Activated T-cell treated with anti-CD3 and anti-CD28 coated beads, Interleukin-2, amount 50 U/mL, for 24 hours (primary cell): ENCODE data around the gene NETO2.

Experiments
- DNase-seq: peaks from one replicate; pipeline ENCODE4 v3.0.0-alpha.2; 2020
- H3K27ac Mint-ChIP-seq: 2 replicates; pipeline ENCODE4 v1.8.0; 2020; ENCODE audit warnings: mild to moderate bottlenecking, mixed read lengths
- H3K27me3 Mint-ChIP-seq: 2 replicates; pipeline ENCODE4 v1.8.0; 2020; ENCODE audit warnings: mixed read lengths
- H3K36me3 Mint-ChIP-seq: 2 replicates; pipeline ENCODE4 v1.8.0; 2020; ENCODE audit warnings: low read depth, mixed read lengths
- H3K4me1 Mint-ChIP-seq: 2 replicates; pipeline ENCODE4 v1.8.0; 2020; ENCODE audit warnings: low read depth, mixed read lengths
- H3K4me3 Mint-ChIP-seq: 2 replicates; pipeline ENCODE4 v1.8.0; 2020; ENCODE audit warnings: mild to moderate bottlenecking, moderate library complexity, mixed read lengths
- H3K9me3 Mint-ChIP-seq: 2 replicates; pipeline ENCODE4 v1.8.0; 2020; ENCODE audit warnings: mixed read lengths

NETO2 gene

DNA sequence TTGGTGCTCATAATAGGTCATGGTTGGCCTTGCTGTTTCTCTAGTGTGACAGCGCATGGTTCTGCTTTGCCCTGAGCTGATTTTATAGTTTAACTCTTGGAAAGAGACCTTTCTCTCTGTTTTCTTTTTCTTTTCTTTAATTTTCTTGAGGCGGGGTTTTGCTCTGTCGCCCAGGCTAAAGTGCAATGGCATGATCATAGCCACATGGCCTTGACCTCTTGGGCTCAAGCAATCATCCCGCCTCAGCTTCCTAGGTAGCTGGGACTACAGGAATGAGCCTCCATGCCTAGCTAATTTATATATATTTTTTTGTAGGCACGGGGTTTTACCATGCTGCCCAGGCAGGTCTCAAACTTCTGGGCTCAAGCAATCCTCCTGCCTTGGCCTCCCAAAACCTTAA is 89.8 kb downstream of the NETO2 start:
- no peak overlapping the region for H3K27ac Mint-ChIP-seq
- no peak overlapping the region for H3K4me3 Mint-ChIP-seq
- H3K27me3 Mint-ChIP-seq = no peaks in the 10 kb centered on the region
- no peaks in the 10 kb centered on the region for H3K36me3 Mint-ChIP-seq
- no peaks in the 10 kb centered on the region for H3K4me1 Mint-ChIP-seq
- H3K9me3 Mint-ChIP-seq = no peaks in the 10 kb centered on the region
- DNase-seq = no peak

DNA sequence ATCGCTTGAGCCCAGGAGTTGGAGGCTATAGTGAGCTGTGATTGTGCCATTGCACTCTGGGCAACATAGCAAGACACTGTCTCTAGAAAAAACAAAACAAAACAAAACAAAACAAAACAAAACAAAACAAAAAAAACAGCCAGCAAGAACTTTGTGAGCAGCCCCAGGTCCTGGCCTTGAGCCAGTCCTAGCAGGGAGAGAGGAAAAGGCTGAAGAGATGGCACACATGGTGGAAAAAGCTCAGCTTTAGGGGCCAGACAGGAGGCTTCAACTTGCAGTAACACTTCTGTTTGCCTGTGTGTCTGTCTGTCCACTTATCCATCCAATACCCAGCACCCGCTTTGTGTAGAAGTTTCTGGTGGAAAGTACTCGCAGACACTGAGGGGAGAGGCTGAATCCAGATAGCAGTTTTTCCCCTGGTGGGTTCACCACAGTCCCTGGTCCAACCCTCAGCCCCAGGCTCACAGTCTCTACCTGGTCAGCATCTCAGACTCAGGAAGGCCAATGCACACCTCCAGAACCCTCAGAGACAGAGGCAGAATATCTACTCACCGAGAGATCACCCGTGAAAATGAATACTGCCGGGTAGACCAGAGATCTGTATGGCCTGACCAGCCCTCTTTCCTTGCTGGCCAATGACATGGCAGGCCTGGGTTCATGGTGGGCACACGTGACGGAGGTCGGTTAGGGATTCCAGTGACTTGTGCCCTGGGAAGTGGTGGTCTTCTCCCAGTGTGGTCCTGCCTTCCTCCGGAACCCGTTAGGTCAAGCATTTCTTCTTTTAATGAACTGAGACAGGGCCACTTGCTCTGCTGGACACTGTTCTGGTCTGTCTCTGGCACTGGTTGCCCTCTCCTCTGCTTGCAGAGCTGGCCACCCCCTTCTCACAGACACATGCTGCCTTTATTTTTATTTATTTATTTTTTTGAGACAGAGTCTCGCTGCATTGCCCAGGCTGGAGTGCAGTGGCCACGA is 90.8 kb downstream of the NETO2 start:
- Mint-ChIP-seq H3K27ac (no peak overlapping the region), H3K9me3 (no peaks in the 10 kb centered on the region), H3K4me3 (no peak overlapping the region), H3K36me3 (no peaks in the 10 kb centered on the region), H3K4me1 (no peaks in the 10 kb centered on the region), H3K27me3 (no peaks in the 10 kb centered on the region)
- no peak for DNase-seq

DNA sequence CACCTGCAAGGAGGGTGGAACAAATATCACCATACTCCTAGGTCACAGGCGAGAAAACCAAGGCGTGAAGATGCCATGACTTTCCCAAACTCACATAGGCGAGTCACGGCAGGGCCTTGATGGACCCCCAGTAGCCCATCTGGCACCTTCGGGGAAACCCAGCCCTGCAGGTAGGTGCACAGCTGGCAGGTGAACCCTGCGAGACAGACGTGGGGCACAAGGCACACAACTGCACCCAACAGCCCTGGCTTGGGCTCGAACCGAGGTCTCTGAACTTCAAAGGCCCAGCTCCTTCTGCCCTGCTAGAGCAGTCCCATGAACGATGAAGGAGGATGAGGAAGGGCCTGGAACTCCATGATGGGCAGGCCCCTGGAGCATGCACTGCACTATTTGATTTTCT is 92.7 kb downstream of the NETO2 start:
- Mint-ChIP-seq H3K9me3 (no peaks in the 10 kb centered on the region), H3K27me3 (no peaks in the 10 kb centered on the region), H3K36me3 (no peaks in the 10 kb centered on the region), H3K4me1 (peaks cover 1% of the 10 kb centered on the region), H3K4me3 (no peak overlapping the region), H3K27ac (no peak overlapping the region)
- DNase-seq = no peak

DNA sequence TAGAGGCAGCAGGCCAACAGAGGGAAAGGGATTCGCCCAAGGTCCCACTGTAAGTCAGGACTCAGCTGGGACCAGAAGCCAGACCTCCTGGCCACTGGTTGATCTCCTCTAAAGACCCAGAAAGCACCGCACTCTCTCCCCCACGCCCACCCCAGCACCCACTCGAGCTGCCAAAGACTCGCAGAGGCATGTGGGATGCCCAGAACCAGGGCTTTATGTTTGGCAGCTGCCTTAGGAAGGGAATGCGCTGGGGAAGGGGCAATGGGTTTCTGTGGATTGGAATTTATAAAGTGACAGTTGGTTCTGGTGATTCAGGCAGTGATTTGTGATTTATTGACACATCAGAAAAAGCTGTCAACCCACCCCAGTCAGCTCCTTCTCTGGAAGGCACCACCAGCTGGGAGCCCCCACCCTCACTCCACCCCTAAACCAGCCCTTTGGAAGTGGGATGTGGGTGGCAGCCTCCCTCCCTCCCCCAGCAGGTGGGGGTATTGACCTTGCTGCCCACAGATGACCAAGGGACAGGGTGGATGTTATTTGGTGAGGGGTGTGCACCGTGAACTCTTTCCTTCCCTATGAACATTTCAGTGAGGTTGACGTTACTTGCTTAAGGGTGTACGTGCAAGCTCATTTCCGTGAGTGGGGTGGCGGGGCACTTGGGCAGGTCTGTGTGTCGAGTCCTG is 93.7 kb downstream of the NETO2 start:
- Mint-ChIP-seq H3K27me3 (no peaks in the 10 kb centered on the region), H3K27ac (no peak overlapping the region), H3K36me3 (no peaks in the 10 kb centered on the region), H3K4me3 (no peak overlapping the region), H3K9me3 (no peaks in the 10 kb centered on the region), H3K4me1 (peaks cover 9% of the 10 kb centered on the region)
- DNase-seq = no peak

DNA sequence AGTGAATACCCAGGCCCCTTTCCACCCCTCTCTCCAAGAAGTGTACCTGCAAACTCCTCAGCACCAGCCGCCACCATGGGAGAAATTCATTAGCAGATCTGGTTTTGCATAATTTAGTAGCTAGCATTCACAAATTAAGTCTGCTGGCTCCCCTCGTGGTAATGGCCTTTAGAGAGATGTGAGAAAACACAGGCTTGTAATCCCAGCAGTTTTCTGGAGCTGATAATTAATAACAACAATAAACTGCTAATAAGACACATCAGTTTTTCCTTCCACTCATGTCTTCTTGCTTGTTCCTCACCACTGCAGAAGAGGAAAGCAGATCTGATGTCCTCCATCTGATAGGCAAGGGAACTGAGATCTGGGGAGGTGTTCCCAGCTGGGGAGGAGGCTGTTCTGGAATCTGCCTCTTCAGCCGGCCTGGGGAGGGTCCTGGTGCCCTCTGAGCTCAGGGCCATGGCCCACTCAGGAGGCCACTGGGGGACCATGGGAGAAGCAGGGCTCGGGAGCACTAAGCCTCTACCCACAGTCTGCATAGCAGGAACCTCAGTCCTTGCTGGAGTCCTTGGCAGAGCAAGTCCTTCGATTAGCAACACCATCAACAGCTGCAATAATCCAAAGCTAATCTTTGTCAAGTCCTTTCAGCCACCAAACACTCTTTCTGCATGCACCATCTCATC is 96.1 kb downstream of the NETO2 start:
- Mint-ChIP-seq H3K36me3 (no peaks in the 10 kb centered on the region), H3K27me3 (no peaks in the 10 kb centered on the region), H3K4me3 (no peak overlapping the region), H3K27ac (no peak overlapping the region), H3K4me1 (peaks cover 12% of the 10 kb centered on the region), H3K9me3 (no peaks in the 10 kb centered on the region)
- no peak for DNase-seq

DNA sequence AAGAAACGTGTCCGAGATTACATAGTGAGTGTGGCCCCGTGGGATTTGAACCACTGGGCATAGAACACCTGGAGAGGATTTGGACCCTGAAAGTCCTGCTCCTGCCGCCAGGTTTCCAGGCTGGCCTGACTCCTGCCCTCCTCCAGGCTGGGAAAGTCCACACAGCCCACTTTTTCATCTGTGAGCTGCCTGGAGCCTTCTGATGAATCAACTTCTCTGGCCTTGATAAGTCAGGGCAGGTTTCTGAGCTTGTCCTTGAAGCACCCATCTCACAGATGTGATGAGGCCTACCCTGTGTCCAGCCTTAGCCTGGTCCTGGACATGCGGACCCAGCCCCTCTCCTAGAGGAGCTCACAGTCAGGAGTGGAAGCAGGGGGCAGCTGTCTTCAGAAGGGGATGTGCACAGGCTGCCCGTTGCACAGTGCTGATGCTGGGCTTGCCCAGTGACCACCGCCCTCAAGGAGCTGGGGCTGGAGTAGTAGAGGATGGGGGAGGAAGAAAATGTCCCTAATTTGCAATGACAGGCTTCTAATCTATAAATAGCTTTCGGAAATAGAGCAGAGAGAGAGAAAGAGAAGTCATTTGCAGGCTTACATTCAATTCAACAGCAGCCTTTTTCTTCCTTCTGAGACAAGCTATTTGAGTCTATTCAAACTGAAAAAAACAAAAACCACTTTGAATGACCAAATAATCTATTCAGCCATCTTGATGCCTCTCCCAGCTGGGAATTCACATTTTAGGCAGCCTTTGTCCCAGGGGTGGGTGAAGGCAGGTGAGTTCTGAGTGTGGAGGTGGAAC is 96.8 kb downstream of the NETO2 start:
- Mint-ChIP-seq H3K27ac (no peak overlapping the region), H3K36me3 (no peaks in the 10 kb centered on the region), H3K4me1 (peaks cover 14% of the 10 kb centered on the region), H3K9me3 (no peaks in the 10 kb centered on the region), H3K4me3 (no peak overlapping the region), H3K27me3 (no peaks in the 10 kb centered on the region)
- DNase-seq = no peak

DNA sequence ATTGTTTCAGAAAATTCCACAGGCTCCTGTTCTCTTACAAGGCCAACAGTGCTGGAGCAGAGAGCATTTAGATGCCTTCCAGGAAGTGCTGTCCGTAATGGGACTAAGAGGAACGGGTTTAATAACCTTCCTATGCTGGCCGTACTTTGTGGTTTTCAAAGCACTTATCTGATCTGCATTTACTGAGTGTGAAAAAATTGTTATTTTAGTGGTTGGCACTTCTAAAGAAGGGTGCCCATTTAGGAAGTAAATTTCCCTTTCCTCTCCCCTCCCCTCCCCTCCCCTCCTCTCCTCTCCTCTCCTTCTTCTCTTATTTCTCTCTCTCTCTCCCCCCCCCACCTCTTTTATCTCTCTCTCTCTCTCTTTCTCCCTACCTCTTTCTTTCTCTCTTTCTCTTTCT is 98.3 kb downstream of the NETO2 start:
- Mint-ChIP-seq H3K4me3 (no peak overlapping the region), H3K4me1 (peaks cover 14% of the 10 kb centered on the region), H3K36me3 (no peaks in the 10 kb centered on the region), H3K27ac (no peak overlapping the region), H3K27me3 (no peaks in the 10 kb centered on the region), H3K9me3 (no peaks in the 10 kb centered on the region)
- no peak for DNase-seq

DNA sequence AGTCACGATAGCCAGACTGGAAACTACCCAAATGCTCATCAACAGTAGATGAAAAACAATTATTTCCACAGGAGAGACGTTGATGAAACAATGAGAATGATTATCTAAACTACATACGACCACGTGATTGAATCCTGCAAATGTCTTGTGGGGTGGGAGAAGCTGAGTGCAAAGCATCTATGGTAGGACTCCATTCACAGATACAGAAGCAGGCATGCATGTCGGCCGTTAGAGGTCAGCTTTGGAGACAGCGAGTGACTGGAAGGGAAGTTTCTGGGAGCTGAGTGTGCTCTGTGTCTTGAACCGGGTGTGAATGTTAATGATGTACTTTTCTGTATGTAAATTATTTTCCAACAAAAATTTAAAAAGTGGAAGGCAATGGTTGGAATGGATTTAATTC is 98.7 kb downstream of the NETO2 start:
- no peaks in the 10 kb centered on the region for H3K27me3 Mint-ChIP-seq
- no peak for DNase-seq
- no peaks in the 10 kb centered on the region for H3K9me3 Mint-ChIP-seq
- no peak overlapping the region for H3K27ac Mint-ChIP-seq
- H3K4me1 Mint-ChIP-seq = peaks cover 14% of the 10 kb centered on the region
- H3K4me3 Mint-ChIP-seq = no peak overlapping the region
- H3K36me3 Mint-ChIP-seq = no peaks in the 10 kb centered on the region

DNA sequence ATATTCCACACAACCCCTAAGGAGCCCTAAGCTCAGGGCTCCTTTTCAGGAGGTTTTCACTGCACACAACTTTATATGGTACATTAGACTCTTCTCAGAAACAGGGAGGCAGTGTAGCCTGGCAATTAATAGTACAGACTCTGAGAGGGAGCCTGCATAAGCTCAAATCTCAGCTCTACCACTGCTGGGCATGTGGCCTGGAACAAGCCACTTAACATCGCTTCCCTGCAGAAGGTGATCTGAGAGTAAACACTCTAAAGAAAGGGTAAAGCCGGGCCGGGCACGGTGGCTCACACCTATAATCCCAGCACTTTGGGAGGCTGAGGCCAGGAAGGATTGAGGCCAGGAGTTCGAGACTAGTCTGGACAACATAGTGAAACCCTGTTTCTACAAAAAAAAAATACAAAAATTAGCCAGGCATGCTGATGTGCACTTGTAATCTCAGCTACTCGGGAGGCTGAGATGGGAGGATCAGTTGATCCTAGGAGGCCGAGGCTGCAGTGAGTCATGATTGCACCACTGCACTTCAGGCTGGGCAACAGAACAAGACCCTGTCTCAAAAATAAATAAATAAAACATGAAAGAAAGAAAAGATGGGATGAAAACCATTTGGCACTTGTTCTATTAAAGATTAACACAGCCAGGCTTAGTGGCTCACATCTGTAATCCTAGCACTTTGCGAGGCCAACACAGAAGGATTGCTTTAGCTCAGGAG is 99.6 kb downstream of the NETO2 start:
- DNase-seq = no peak
- Mint-ChIP-seq H3K4me1 (peaks cover 14% of the 10 kb centered on the region), H3K9me3 (no peaks in the 10 kb centered on the region), H3K27me3 (no peaks in the 10 kb centered on the region), H3K36me3 (no peaks in the 10 kb centered on the region), H3K4me3 (no peak overlapping the region), H3K27ac (no peak overlapping the region)

DNA sequence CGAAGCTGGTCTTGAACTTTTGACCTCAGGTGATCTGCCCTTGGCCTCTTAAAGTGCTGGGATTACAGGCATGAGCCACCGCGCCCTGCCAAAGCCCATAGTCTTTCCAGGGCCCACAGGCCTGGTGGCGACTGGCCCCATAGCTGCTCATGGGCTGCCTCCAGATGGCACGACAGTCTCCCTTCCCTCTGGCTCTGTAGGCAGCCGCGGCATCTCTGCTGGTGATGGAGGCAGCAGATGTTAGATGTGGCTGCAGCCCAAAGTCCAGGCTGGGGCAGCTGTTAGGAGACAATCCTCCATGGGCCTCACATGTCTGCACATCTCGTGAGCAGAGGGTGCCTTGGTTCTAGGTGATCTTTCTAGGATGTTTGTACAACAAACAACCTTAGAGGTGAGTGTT is 100.5 kb downstream of the NETO2 start:
- no peak for DNase-seq
- Mint-ChIP-seq H3K27ac (no peak overlapping the region), H3K36me3 (no peaks in the 10 kb centered on the region), H3K4me1 (peaks cover 15% of the 10 kb centered on the region), H3K9me3 (no peaks in the 10 kb centered on the region), H3K4me3 (no peak overlapping the region), H3K27me3 (peaks cover 1% of the 10 kb centered on the region)

DNA sequence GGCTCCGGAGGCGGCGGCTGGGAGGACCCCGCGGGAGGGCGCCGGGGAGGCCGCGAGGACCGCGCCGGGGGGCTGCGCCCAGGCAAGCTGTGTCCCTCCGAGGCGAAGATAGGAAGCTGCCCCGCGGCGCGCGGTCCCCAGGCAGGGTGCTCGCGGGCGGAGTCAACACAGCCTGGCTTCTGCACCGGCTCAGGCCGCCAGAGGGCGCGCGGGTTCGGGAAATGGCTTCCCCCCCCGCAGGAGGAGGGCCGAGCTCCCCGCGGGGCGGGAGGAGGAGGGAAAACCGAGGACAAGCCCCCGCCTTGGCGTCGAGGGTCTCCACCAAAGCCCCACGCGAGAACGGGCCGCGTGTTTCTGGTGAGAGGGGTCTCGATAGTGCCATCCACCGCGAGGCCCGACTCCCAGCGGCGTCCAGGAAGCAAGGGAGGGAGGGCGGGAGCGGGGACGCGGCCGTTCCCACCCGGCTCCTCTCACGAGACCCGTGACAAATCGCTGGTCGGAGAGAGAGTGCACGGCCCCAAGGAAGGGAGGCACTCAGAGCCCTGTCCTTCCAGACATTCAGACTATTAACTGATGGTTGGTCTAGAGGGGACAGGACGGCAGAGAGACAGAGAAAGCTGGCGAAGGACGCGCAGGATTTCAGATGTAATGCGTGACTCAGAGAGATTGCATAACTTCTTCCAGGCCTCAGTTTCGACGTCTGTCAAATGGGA is 105.8 kb downstream of the NETO2 start:
- H3K4me3 Mint-ChIP-seq = peak overlapping the region; percentile 75
- H3K36me3 Mint-ChIP-seq = no peaks in the 10 kb centered on the region
- peak; percentile 97 for DNase-seq
- peaks cover 9% of the 10 kb centered on the region for H3K27me3 Mint-ChIP-seq
- no peaks in the 10 kb centered on the region for H3K9me3 Mint-ChIP-seq
- peaks cover 5% of the 10 kb centered on the region for H3K4me1 Mint-ChIP-seq
- peak overlapping the region; percentile 37 for H3K27ac Mint-ChIP-seq

DNA sequence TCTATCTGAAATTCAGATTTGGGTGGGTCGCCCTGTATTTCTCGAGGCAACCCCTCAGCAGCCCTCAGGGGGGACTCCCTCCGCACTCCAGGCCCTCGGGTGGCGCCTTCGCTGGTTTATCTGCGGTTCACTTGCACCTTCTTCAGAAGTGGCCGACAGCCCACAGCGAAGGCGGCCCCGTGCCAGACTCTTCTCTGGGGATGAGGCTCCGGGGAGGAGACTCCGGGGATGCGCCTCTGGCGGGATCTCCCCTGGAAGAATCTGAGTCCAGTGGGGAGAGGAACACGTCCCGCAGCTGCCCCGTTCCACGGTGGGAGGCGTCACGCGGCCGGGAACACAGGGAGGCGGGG is 106.4 kb downstream of the NETO2 start:
- Mint-ChIP-seq H3K27ac (peak overlapping the region; percentile 26), H3K4me1 (peaks cover 4% of the 10 kb centered on the region), H3K36me3 (no peaks in the 10 kb centered on the region), H3K27me3 (peaks cover 9% of the 10 kb centered on the region), H3K9me3 (no peaks in the 10 kb centered on the region), H3K4me3 (peak overlapping the region; percentile 75)
- DNase-seq = no peak

DNA sequence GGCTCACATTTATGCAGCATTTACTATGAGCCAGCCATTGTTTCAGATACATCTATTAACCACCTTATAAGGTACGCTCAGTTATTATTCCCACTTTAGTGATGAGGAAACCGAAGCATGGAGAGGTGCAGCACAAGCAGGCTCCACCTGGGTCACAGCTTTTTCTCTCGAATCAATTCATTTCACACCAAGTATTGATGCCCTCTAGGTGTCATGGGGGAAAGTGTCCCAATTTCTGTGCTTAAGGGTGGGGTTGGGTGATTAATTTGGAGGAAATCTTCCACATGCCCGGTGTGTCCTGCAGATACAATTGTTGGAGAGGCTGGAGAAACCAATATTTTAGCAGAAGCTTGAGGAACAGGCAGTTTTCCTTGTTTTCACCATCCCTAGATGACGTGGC is 107.5 kb downstream of the NETO2 start:
- no peak overlapping the region for H3K27ac Mint-ChIP-seq
- H3K27me3 Mint-ChIP-seq = peaks cover 9% of the 10 kb centered on the region
- peak overlapping the region; percentile 14 for H3K4me3 Mint-ChIP-seq
- no peak for DNase-seq
- no peaks in the 10 kb centered on the region for H3K36me3 Mint-ChIP-seq
- no peaks in the 10 kb centered on the region for H3K9me3 Mint-ChIP-seq
- H3K4me1 Mint-ChIP-seq = peaks cover 4% of the 10 kb centered on the region
